ENCODE results near the gene SNX20. TPM values are rescaled to one million over a fixed set of nuclear protein-coding genes. Genes with fewer than 3 reads are reported as not detected.

Gene SNX20
- total RNA-seq, 1 experiment from 2014 or later = 0.10 TPM

GRCh38 chr16:50628156-50628802 is 52.8 kb downstream of the SNX20 start:
- POLR2A ChIA-PET = no interaction called here
- H3K9me3 ChIP-seq (ENCODE audit: control insufficient read depth, insufficient read depth, low read depth, low read length) = no peaks in the 10 kb centered on the region
- no peak for TF ChIP-seq TCF7L2 (IDR thresholded peaks at IDR 0.05; ENCODE audit: low read depth, low read length)
- TF ChIP-seq SIN3A (IDR thresholded peaks at IDR 0.05; ENCODE audit: borderline replicate concordance, insufficient read depth, low read depth, low read length) = no peak
- no peak for TF ChIP-seq POLR2AphosphoS5 (IDR thresholded peaks at IDR 0.05; ENCODE audit: low read depth, low read length)
- TF ChIP-seq REST (IDR thresholded peaks at IDR 0.05; ENCODE audit: insufficient read depth in 1 of 2, low read depth in 2 of 2, low read length in 1 of 2) = no peak
- TF ChIP-seq, protein P1, sequence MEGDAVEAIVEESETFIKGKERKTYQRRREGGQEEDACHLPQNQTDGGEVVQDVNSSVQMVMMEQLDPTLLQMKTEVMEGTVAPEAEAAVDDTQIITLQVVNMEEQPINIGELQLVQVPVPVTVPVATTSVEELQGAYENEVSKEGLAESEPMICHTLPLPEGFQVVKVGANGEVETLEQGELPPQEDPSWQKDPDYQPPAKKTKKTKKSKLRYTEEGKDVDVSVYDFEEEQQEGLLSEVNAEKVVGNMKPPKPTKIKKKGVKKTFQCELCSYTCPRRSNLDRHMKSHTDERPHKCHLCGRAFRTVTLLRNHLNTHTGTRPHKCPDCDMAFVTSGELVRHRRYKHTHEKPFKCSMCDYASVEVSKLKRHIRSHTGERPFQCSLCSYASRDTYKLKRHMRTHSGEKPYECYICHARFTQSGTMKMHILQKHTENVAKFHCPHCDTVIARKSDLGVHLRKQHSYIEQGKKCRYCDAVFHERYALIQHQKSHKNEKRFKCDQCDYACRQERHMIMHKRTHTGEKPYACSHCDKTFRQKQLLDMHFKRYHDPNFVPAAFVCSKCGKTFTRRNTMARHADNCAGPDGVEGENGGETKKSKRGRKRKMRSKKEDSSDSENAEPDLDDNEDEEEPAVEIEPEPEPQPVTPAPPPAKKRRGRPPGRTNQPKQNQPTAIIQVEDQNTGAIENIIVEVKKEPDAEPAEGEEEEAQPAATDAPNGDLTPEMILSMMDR (IDR thresholded peaks at IDR 0.05) = no peak
- CTCF ChIA-PET = no interaction called here
- DNase-seq (ENCODE audit: low read depth, low spot score) (no peak), ATAC-seq (no peak)
- H3K27ac ChIP-seq (ENCODE audit: low read length) = no peak overlapping the region
- no peaks in the 10 kb centered on the region for H3K36me3 ChIP-seq (ENCODE audit: control insufficient read depth, insufficient read depth, low read length)
- H3K4me3 ChIP-seq (ENCODE audit: low read depth in 2 of 2, low read length in 2 of 2) = no peak overlapping the region
- no peaks in the 10 kb centered on the region for H3K4me1 ChIP-seq (ENCODE audit: control insufficient read depth, insufficient read depth, low read length)
- in situ Hi-C loops (cut with HindIII; ENCODE audit: low pct_unique_long_range_greater_than_20kb, low sequenced_read_pairs) = no loop called here
- BruUV-seq (replicated peaks) = no TSS peak
- no peaks in the 10 kb centered on the region for H3K27me3 ChIP-seq (ENCODE audit: control insufficient read depth, insufficient read depth, low read length)
- intact Hi-C loops (cut with micrococcal nuclease; ENCODE audit: unreplicated experiment) = no loop called here

GRCh38 chr16:50627419-50627818 is 53.7 kb downstream of the SNX20 start:
- no peaks in the 10 kb centered on the region for H3K9me3 ChIP-seq (ENCODE audit: control insufficient read depth, insufficient read depth, low read depth, low read length)
- H3K27me3 ChIP-seq (ENCODE audit: control insufficient read depth, insufficient read depth, low read length) = no peaks in the 10 kb centered on the region
- H3K27ac ChIP-seq (ENCODE audit: low read length) = no peak overlapping the region
- no peaks in the 10 kb centered on the region for H3K36me3 ChIP-seq (ENCODE audit: control insufficient read depth, insufficient read depth, low read length)
- H3K4me3 ChIP-seq (ENCODE audit: low read depth in 2 of 2, low read length in 2 of 2) = no peak overlapping the region
- intact Hi-C loops (cut with micrococcal nuclease; ENCODE audit: unreplicated experiment) (no loop called here), in situ Hi-C loops (cut with HindIII; ENCODE audit: low pct_unique_long_range_greater_than_20kb, low sequenced_read_pairs) (no loop called here)
- TF ChIP-seq POLR2AphosphoS5 (IDR thresholded peaks at IDR 0.05; ENCODE audit: low read depth, low read length) (no peak), SIN3A (IDR thresholded peaks at IDR 0.05; ENCODE audit: borderline replicate concordance, insufficient read depth, low read depth, low read length) (no peak), REST (IDR thresholded peaks at IDR 0.05; ENCODE audit: insufficient read depth in 1 of 2, low read depth in 2 of 2, low read length in 1 of 2) (no peak), TCF7L2 (IDR thresholded peaks at IDR 0.05; ENCODE audit: low read depth, low read length) (no peak)
- TF ChIP-seq, protein P1 (IDR thresholded peaks at IDR 0.05) = no peak
- H3K4me1 ChIP-seq (ENCODE audit: control insufficient read depth, insufficient read depth, low read length) = no peaks in the 10 kb centered on the region
- ATAC-seq = no peak
- no peak for DNase-seq (ENCODE audit: low read depth, low spot score)
- no TSS peak for BruUV-seq (replicated peaks)
- POLR2A ChIA-PET = no interaction called here
- CTCF ChIA-PET = no interaction called here
